Mesenchymal stem cell (in vitro differentiated cells and primary cell): Measurements from ENCODE around the gene PRC1.
A peak's percentile ranks its signal among the peaks of the same experiment; 100 is the strongest.

Experiments used
- DNase-seq: peaks from one replicate; pipeline ENCODE4 v3.0.0-alpha.2; 2013
- H2AFZ ChIP-seq: one replicate; pipeline ENCODE4 v1.6.1; 2013; ENCODE audit warnings: low read depth, mild to moderate bottlenecking, control low read depth, inconsistent platforms, low read length, moderate library complexity
- H2AK5ac ChIP-seq: 2 replicates; pipeline ENCODE4 v1.6.1; 2013; ENCODE audit warnings: low read length, moderate library complexity, mild to moderate bottlenecking, inconsistent platforms; ENCODE audit not compliant: severe bottlenecking
- H2BK120ac ChIP-seq: one replicate; pipeline ENCODE4 v1.6.1; 2013; ENCODE audit warnings: low read depth, mild to moderate bottlenecking, inconsistent platforms, low read length, moderate library complexity
- H2BK12ac ChIP-seq, 2 experiments: one replicate each; pipeline ENCODE4 v1.6.1; 2013; ENCODE audit warnings: inconsistent platforms in 2 of 2, low read length in 2 of 2, mild to moderate bottlenecking in 2 of 2, moderate library complexity in 2 of 2, control low read depth in 1 of 2
- H2BK15ac ChIP-seq: one replicate; pipeline ENCODE4 v1.6.1; 2013; ENCODE audit warnings: mild to moderate bottlenecking, low read depth, inconsistent platforms; ENCODE audit not compliant: poor library complexity, severe bottlenecking
- H2BK5ac ChIP-seq: 2 replicates; pipeline ENCODE4 v1.6.1; 2013; ENCODE audit warnings: low read depth, mild to moderate bottlenecking, low read length, control low read depth, inconsistent platforms; ENCODE audit not compliant: poor library complexity, severe bottlenecking
- H3K14ac ChIP-seq, 2 experiments: one replicate each; pipeline ENCODE4 v1.6.1; 2013; ENCODE audit warnings: inconsistent platforms in 2 of 2, low read length in 2 of 2, control low read depth in 1 of 2, mild to moderate bottlenecking in 1 of 2, moderate library complexity in 1 of 2
- H3K18ac ChIP-seq, 2 experiments: one replicate each; pipeline ENCODE4 v1.6.1; 2013; ENCODE audit warnings: inconsistent platforms in 2 of 2, low read length in 2 of 2, control low read depth in 1 of 2, low read depth in 1 of 2, mild to moderate bottlenecking in 1 of 2
- H3K23ac ChIP-seq, 2 experiments: one replicate each; pipeline ENCODE4 v1.6.1; 2013; ENCODE audit warnings: inconsistent platforms in 2 of 2, low read length in 2 of 2, mild to moderate bottlenecking in 2 of 2, moderate library complexity in 2 of 2, control low read depth in 1 of 2
- H3K27ac ChIP-seq: 2 replicates; pipeline ENCODE4 v1.5.1; 2013; ENCODE audit warnings: mild to moderate bottlenecking, moderate library complexity, low read length, control low read depth, inconsistent platforms; ENCODE audit not compliant: poor library complexity, severe bottlenecking
- H3K27me3 ChIP-seq, 2 experiments: 2 replicates each; pipeline versions ENCODE4 v1.6.1 to v1.7.0; 2013; ENCODE audit warnings: low read length in 2 of 2, mild to moderate bottlenecking in 2 of 2, moderate library complexity in 2 of 2, control low read depth in 1 of 2, inconsistent platforms in 1 of 2; ENCODE audit not compliant: control insufficient read depth in 1 of 2, insufficient read depth in 1 of 2
- H3K36me3 ChIP-seq, 2 experiments: 2 replicates each; pipeline versions ENCODE4 v1.6.1 to v1.7.0; 2013; ENCODE audit warnings: low read length in 2 of 2, control low read depth in 1 of 2, inconsistent platforms in 1 of 2, low read depth in 1 of 2, mild to moderate bottlenecking in 1 of 2; ENCODE audit not compliant: insufficient read depth in 2 of 2, control insufficient read depth in 1 of 2
- H3K4ac ChIP-seq, 2 experiments: one replicate each; pipeline ENCODE4 v1.6.1; 2013; ENCODE audit warnings: inconsistent platforms in 2 of 2, low read length in 2 of 2, mild to moderate bottlenecking in 2 of 2, moderate library complexity in 2 of 2, control low read depth in 1 of 2, low read depth in 1 of 2
- H3K4me1 ChIP-seq: 2 replicates; pipeline ENCODE4 v1.6.1; 2013; ENCODE audit warnings: low read depth, low read length, control low read depth; ENCODE audit not compliant: control insufficient read depth, insufficient read depth
- H3K4me2 ChIP-seq: 2 replicates; pipeline ENCODE4 v1.6.1; 2013; ENCODE audit warnings: low read length, mild to moderate bottlenecking, inconsistent platforms; ENCODE audit not compliant: poor library complexity, severe bottlenecking
- H3K4me3 ChIP-seq, 2 experiments: 2 replicates each; pipeline versions ENCODE4 v1.5.1 to v1.7.0; 2013; ENCODE audit warnings: low read length in 2 of 2, mild to moderate bottlenecking in 2 of 2, control low read depth in 1 of 2, low read depth in 1 of 2; ENCODE audit not compliant: insufficient read depth in 1 of 2
- H3K79me1 ChIP-seq: replicated peaks from 2 replicates; pipeline ENCODE4 v1.6.1; 2013; ENCODE audit warnings: mild to moderate bottlenecking, control low read depth, low read length, inconsistent platforms; ENCODE audit not compliant: poor library complexity, severe bottlenecking
- H3K9ac ChIP-seq: 2 replicates; pipeline ENCODE4 v1.7.0; 2013; ENCODE audit warnings: mild to moderate bottlenecking, low read length, moderate library complexity
- H3K9me3 ChIP-seq: 2 replicates; pipeline ENCODE4 v1.7.0; 2013; ENCODE audit warnings: mild to moderate bottlenecking, low read length; ENCODE audit not compliant: control insufficient read depth
- H4K8ac ChIP-seq: one replicate; pipeline ENCODE4 v1.6.1; 2013; ENCODE audit warnings: inconsistent platforms, mild to moderate bottlenecking, low read length, moderate library complexity
- H4K91ac ChIP-seq: one replicate; pipeline ENCODE4 v1.6.1; 2013; ENCODE audit warnings: mild to moderate bottlenecking, low read length, inconsistent platforms
- WGBS: methylation state at CpG from one replicate; pipeline ENCODE4 v1.1.7; 2013; ENCODE audit warnings: mixed read lengths; 5-methylcytosine and 5-hydroxymethylcytosine counted together

Gene PRC1

GRCh38 chr15:90932660-90932991, 61.7 kb downstream of the PRC1 start:
- Histone ChIP-seq H2BK5ac (no peak overlapping the region), H3K9ac (peak overlapping the region; percentile 93), H2BK12ac (no peak overlapping the region), H3K4me3 (peak overlapping the region in 1 of 2 experiments; percentile 90), H2BK120ac (no peak overlapping the region), H3K18ac (no peak overlapping the region), H3K27me3 (no peaks in the 10 kb centered on the region), H3K14ac (no peak overlapping the region), H3K23ac (no peak overlapping the region), H3K4ac (no peak overlapping the region), H2AK5ac (no peak overlapping the region), H4K91ac (no peak overlapping the region), H4K8ac (no peak overlapping the region), H3K27ac (no peak overlapping the region), H2AFZ (no peak overlapping the region), H2BK15ac (no peak overlapping the region), H3K9me3 (no peaks in the 10 kb centered on the region), H3K79me1 (peaks cover 18% of the 10 kb centered on the region), H3K4me2 (no peak overlapping the region), H3K36me3 (peaks cover 7 to 11% of the 10 kb centered on the region in 2 experiments), H3K4me1 (peaks cover 22% of the 10 kb centered on the region)
- no peak for DNase-seq
- 60% methylated on average over 2 of the region's 5 CpGs for WGBS

- Histone ChIP-seq H2BK5ac (no peak within 1 kb of the TSS), H3K14ac (peak within 1 kb of the TSS in 1 of 2 experiments; percentile 84), H2AK5ac (no peak within 1 kb of the TSS), H4K91ac (no peak within 1 kb of the TSS), H3K79me1 (peaks cover 17% of the 10 kb centered on the region), H3K23ac (peak within 1 kb of the TSS in 1 of 2 experiments; percentile 34), H3K4me1 (peaks cover 22% of the 10 kb centered on the region), H3K27ac (no peak within 1 kb of the TSS), H2AFZ (peak within 1 kb of the TSS; percentile 85), H3K36me3 (peaks cover 7 to 9% of the 10 kb centered on the region in 2 experiments), H2BK120ac (no peak within 1 kb of the TSS), H3K4me3 (peak within 1 kb of the TSS; percentile 71 to 90), H4K8ac (peak within 1 kb of the TSS; percentile 61), H3K18ac (peak within 1 kb of the TSS in 1 of 2 experiments; percentile 61), H3K4me2 (peak within 1 kb of the TSS; percentile 74), H3K9ac (peak within 1 kb of the TSS; percentile 93), H2BK12ac (peak within 1 kb of the TSS in 1 of 2 experiments; percentile 0), H3K27me3 (no peaks in the 10 kb centered on the region), H2BK15ac (no peak within 1 kb of the TSS), H3K9me3 (no peaks in the 10 kb centered on the region), H3K4ac (peak within 1 kb of the TSS in 1 of 2 experiments; percentile 9)
- under 1% methylated on average over 42 of the region's 52 CpGs for WGBS
- DNase-seq = peak; percentile 86
These were observed 62.3 kb downstream of the PRC1 start, which contains the start of gene HDDC3 for GRCh38 chr15:90931828-90932659. TSS of gene HDDC3 (minus strand) at chr15:90932549. CDS start at chr15:90932540, 9 bp downstream.

GRCh38 chr15:90931575-90931827, 62.8 kb downstream of the PRC1 start:
- H2BK15ac ChIP-seq = no peak overlapping the region
- H3K14ac ChIP-seq = no peak overlapping the region
- 41% methylated on average over 6 of the region's 6 CpGs for WGBS
- H3K9me3 ChIP-seq = no peaks in the 10 kb centered on the region
- DNase-seq = no peak
- no peak overlapping the region for H2AK5ac ChIP-seq
- H3K27me3 ChIP-seq = no peaks in the 10 kb centered on the region
- H3K4ac ChIP-seq = no peak overlapping the region
- H3K36me3 ChIP-seq = peaks cover 4 to 7% of the 10 kb centered on the region in 2 experiments
- peak overlapping the region; percentile 93 for H3K9ac ChIP-seq
- no peak overlapping the region for H2AFZ ChIP-seq
- no peak overlapping the region for H4K91ac ChIP-seq
- peaks cover 14% of the 10 kb centered on the region for H3K79me1 ChIP-seq
- no peak overlapping the region for H3K27ac ChIP-seq
- H3K4me3 ChIP-seq = peak overlapping the region; percentile 71 to 90
- H3K18ac ChIP-seq = no peak overlapping the region
- H2BK120ac ChIP-seq = no peak overlapping the region
- no peak overlapping the region for H3K23ac ChIP-seq
- H4K8ac ChIP-seq = no peak overlapping the region
- peak overlapping the region; percentile 74 for H3K4me2 ChIP-seq
- peaks cover 20% of the 10 kb centered on the region for H3K4me1 ChIP-seq
- no peak overlapping the region for H2BK5ac ChIP-seq
- no peak overlapping the region for H2BK12ac ChIP-seq

GRCh38 chr15:90930861-90931574, 63.3 kb downstream of the PRC1 start:
- H3K9ac ChIP-seq = peak overlapping the region; percentile 93
- H2BK15ac ChIP-seq = no peak overlapping the region
- H3K14ac ChIP-seq = no peak overlapping the region
- no peak overlapping the region for H3K27ac ChIP-seq
- H2BK5ac ChIP-seq = no peak overlapping the region
- peaks cover 15% of the 10 kb centered on the region for H3K4me1 ChIP-seq
- peaks cover 0 to 4% of the 10 kb centered on the region in 2 experiments for H3K36me3 ChIP-seq
- H2AFZ ChIP-seq = no peak overlapping the region
- H4K8ac ChIP-seq = no peak overlapping the region
- 90% methylated on average over 15 of the region's 15 CpGs for WGBS
- no peak overlapping the region for H2BK120ac ChIP-seq
- H3K27me3 ChIP-seq = no peaks in the 10 kb centered on the region
- no peak overlapping the region for H3K23ac ChIP-seq
- no peak overlapping the region for H2BK12ac ChIP-seq
- DNase-seq = no peak
- H3K9me3 ChIP-seq = no peaks in the 10 kb centered on the region
- peaks cover 9% of the 10 kb centered on the region for H3K79me1 ChIP-seq
- peak overlapping the region in 1 of 2 experiments; percentile 90 for H3K4me3 ChIP-seq
- no peak overlapping the region for H4K91ac ChIP-seq
- no peak overlapping the region for H3K18ac ChIP-seq
- no peak overlapping the region for H3K4ac ChIP-seq
- no peak overlapping the region for H3K4me2 ChIP-seq
- H2AK5ac ChIP-seq = no peak overlapping the region
